HepG2 (cell line): Measurements from ENCODE around the gene BORCS5.

Experiments
- ISL2 ChIP-seq: sonication (generic); formaldehyde crosslinking; IDR thresholded peaks from 2 replicates; pipeline ENCODE4 v1.5.0; 2020; ENCODE audit warnings: missing genetic modification reagents
- KLF9 ChIP-seq: IDR thresholded peaks from 2 replicates; pipeline ENCODE4 v1.6.1; 2016; ENCODE audit warnings: low read depth
- TF ChIP-seq, protein P1 (sequence below): sonication (generic); formaldehyde crosslinking; IDR thresholded peaks from 2 replicates; pipeline ENCODE4; 2020; ENCODE audit warnings: missing genetic modification reagents, mild to moderate bottlenecking, borderline replicate concordance

- TF ChIP-seq, protein P1, sequence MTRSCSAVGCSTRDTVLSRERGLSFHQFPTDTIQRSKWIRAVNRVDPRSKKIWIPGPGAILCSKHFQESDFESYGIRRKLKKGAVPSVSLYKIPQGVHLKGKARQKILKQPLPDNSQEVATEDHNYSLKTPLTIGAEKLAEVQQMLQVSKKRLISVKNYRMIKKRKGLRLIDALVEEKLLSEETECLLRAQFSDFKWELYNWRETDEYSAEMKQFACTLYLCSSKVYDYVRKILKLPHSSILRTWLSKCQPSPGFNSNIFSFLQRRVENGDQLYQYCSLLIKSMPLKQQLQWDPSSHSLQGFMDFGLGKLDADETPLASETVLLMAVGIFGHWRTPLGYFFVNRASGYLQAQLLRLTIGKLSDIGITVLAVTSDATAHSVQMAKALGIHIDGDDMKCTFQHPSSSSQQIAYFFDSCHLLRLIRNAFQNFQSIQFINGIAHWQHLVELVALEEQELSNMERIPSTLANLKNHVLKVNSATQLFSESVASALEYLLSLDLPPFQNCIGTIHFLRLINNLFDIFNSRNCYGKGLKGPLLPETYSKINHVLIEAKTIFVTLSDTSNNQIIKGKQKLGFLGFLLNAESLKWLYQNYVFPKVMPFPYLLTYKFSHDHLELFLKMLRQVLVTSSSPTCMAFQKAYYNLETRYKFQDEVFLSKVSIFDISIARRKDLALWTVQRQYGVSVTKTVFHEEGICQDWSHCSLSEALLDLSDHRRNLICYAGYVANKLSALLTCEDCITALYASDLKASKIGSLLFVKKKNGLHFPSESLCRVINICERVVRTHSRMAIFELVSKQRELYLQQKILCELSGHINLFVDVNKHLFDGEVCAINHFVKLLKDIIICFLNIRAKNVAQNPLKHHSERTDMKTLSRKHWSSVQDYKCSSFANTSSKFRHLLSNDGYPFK, result no peak
- no peak for TF ChIP-seq KLF9 (CRISPR knock-in tag)
- no peak for TF ChIP-seq ISL2
Measured at GRCh38 chr12:12488296-12488695, 131.4 kb downstream of the BORCS5 start.
